GM19467 (cell line): ENCODE measurements around the gene MED27.
"Not testable (repeated sequence)": the region's sequence is repeated elsewhere in the genome, so short reads cannot be mapped to it uniquely, and the experiment has no call there.

ENCODE experiments used
- ATAC-seq: cut with Tn5 transposase; IDR thresholded peaks from one replicate; pipeline ENCODE4 v1.9.1; 2021; ENCODE audit warnings: mild to moderate bottlenecking, moderate library complexity; ENCODE audit not compliant: unreplicated experiment

Gene MED27

DNA sequence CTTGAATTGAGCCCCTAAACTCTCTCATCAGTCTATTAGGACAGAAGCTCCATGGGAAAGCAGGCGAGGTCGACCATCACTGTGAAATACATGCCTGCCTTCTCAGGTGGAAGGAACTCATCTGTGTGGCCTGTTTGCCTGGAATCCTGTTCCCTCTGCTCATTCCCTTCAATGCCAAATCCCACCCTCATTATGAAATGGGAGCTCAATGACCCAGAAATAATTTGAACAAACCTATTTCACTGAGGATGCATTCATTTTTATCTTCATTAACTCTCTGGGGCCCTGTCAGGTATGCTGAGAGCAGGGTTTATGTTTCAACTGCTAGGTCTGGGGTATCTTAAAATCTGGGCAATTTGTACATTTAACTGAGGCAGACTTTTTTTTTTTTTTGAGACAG lies 142.2 kb downstream of the MED27 start:
- ATAC-seq, result no peak

DNA sequence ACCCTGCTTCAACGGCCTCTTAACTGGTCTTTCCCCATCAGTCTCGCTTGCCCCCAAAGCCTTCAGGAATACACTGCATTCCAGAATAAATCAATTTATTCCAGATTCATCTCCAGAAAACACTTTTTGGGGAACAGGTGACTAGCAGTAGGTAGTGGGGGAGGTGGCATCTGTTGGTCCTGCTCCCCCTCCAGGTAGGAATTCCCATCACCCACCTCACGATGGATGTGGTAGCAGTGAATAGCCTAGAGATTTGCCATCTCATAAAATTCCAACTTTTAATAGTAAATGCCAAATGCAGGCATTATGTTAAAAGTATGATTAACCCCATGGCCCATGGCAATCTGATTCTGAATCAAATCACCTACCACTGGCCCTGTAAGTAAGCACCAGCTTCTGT lies 142.7 kb downstream of the MED27 start:
- no peak for ATAC-seq

DNA sequence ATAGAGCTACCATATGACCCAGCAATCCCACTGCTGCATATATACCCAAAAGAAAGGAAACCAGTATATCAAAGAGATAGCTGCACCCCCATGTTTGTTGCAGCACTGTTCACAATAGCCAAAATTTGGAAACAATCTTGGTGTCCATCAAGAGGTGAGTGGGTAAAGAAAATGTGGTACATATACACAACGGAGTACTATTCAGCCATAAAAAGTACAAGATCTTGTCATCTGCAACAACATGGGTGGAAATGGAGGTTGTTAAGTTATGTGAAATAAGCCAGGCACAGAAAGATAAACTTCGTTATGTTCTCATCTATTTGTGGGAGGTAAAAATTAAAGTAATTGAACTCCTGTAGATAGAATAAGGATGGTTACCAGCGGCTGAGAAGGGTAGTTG lies 145.0 kb downstream of the MED27 start:
- ATAC-seq, result no peak

DNA sequence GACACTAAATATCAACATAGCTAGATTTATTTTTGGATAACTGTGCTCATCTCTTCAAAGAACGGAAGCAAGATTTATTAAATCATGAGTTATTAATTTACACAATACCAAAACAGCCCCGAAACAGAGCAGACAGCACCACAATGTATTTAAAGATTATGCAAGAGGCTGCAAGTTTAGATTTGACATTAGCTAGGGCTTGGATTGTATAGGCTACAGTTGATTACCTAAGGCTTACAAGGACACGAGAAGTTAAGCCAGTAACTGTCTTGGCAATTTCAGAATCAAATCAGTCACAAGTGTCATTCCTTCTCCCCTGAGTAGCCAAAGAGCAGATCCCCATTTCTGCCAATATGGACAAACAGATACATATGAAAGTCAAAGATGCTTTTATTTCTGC lies 152.6 kb downstream of the MED27 start:
- ATAC-seq, result no peak

DNA sequence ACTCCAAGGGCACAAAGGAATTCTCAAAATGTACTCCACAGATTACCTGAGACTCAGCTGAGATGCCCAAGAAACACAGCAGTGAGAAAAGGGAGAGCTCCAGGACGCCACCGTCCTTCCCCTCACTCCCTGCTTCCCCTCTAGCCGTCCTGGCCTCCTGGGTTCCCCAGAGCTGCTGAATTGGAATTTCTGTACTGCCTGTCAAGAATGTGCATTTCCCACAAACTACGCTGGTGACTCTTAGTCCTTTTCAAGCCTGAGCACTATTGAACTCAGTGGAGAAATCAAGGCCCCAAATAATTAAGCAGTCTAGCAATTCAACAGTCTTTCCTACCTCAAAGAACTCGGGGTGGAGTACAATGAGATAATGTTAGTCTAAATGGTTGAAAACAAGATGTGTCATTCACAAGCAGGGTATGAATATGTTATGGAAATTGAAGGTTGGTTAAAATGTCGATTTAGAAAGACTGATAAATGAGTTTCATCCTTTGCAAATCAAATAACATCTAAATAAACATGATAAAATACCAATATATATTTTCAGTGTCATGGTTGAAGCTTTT lies 153.2 kb downstream of the MED27 start:
- ATAC-seq, result no peak

DNA sequence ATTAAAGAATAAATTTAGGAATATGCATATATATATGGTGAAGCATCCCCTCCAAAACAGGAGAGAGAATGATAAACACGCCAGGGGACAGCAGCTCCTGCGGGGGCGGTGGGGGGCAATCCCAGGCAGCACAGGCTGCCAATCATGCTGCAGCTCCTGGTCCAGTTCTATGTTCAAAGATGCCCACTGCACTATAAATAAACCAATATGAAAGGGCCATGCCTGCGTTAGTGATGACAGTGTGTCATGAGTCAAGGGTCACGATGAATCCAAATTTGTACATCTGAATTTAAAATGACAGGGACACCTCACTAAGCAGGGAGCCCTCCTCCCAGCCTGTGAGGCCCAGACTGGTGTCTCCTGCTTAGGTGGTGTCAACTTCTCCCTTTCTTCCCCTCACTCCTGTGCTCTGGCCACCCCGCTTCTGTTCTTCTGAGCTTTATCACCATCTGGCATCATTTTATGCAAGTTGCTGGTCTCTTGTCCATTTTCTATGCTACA lies 153.9 kb downstream of the MED27 start:
- ATAC-seq, result no peak

DNA sequence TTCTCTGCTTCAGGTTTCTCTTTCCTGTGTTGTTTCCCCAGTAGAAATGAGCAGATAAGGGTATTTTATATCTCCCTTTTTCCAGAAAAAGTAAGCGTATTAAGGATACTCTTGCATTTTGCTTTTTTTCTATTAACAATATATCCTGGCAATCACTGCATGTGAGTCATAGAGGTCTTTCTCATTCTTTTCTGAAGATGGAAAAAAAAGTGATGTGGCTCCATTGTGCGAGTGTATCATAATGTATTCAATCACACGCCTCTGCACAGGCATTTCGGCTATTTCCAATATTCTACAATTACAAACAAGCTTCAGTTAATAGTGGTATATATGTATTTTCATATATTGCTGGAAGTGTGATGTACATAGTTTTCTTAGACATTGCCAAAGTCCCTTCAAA lies 155.9 kb downstream of the MED27 start:
- ATAC-seq, result no peak

DNA sequence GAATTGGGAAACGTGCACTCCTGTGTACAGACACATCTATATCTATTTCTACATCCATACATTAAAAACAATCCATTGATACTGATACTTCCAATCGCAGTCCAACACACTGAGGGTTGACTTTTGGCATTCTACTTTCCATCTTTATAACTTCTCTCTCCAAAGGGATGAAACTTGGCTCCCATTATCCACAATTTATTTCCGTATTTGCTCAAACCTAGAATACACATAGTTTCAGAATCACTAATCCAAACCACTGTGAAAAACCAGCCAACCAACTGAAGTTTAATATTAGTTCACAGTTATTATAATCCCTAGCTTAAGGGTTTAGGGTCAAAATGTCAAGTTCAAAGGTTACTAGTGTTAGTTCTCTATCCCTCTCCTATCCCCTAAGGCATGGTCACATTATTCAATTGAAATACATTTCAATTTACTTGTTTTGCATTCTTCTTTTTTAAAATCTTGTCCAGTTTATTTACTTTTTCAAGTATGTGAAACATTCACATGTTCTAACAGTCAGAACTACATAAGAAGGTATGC lies 156.5 kb downstream of the MED27 start:
- no peak for ATAC-seq

DNA sequence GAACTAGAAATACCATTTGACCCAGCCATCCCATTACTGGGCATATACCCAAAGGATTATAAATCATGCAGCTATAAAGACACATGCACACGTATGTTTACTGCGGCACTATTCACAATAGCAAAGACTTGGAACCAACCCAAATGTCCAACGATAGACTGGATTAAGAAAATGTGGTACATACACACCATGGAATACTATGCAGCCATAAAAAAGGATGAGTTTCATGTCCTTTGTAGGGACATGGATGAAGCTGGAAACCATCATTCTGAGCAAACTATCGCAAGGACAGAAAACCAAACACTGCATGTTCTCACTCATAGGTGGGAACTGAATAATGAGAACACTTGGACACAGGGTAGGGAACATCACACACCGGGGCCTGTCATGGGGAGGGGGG lies 158.0 kb downstream of the MED27 start:
- ATAC-seq, result not testable (repeated sequence)

DNA sequence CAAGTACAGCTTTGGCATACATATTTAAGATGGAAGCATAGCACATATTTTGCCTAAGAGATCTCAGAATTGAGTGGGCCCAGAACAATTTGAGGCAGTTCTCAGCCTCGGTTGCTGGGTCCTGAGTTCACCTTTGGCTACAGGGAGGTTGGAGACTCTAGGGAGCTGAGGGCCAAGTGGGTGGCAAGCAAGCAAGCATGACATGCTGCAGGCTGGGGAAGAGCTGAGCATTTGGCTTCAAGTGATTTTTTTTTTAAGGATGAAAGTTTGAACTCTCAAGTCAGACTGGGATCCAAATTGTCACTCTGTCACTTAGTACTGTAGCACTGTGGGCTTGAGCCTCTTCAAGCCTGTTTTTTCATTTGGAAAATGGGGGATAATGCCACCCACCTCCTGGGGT lies 160.5 kb downstream of the MED27 start:
- ATAC-seq, result no peak

DNA sequence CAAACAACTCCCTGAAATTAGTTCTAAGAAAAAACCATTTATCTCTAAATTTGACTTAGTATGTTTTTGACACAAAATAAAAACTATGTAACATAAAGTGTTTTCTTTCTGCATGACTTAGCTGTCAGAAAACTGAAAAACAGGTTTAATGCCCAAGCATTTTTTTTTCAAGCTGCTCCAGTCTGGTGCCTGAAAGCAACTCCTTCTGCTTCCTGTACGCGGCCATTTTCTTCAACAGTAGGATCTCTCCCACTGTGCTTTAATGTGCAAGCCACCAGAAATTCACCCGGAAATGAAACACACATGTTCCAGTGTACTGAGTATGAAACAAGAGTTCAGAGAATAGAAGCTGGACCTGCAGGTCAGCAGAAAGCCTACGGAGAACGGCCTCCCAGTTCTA lies 161.2 kb downstream of the MED27 start:
- ATAC-seq, result no peak

DNA sequence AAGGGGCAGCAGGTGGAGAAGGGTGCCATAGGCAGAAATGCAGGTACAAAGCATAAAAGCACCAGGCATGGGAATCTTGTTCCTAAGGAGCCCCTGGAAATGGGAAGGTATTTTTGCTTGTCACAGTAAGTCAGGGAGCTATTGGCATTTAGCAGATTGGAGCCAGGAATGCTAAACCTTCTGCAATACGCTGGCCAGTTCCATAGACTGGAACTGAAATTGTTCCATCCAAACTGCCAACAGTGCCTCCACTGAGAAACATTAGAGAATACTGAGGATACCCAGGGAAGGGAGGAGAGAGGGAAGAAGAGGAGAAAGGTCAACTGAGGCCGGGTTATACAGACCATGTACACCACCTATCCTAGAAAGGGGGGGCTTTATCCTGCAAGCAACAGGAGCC lies 162.7 kb downstream of the MED27 start:
- ATAC-seq, result no peak

DNA sequence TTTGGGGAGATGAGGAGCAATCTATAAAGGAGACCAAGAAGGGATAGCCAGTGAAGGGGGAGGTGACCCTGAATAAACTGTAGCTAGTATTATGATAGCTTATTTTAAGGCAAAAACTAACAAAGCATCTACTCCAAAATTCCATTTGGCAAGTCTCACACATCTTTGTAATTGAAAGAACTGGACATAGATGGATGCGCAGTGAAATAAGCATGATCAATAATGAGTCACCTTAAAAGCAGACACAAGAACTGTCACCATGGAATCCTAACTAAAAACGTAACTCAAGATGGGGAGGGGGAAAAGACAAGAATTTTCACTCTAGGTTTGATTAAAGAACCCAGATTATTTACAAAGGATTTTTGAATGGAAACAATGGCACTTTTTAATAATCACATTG lies 164.5 kb downstream of the MED27 start:
- no peak for ATAC-seq

DNA sequence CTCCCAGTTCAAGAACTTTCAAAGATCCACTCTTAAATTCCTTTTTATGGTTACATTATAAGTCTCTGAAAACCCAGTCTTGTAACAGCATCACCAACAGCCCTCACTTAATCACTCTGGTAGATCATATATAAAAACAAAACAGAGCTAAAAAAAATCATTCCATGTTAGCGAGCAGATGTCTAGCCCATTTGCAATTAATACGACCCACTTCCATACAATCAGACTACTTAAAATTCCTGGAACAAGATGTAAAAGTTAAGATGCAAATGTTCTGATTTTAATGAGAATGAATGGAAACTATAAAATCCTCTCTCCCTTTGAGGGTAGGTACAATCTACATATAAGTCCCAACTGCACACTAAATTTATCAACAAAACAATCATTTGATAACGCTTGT lies 167.0 kb downstream of the MED27 start:
- no peak for ATAC-seq

DNA sequence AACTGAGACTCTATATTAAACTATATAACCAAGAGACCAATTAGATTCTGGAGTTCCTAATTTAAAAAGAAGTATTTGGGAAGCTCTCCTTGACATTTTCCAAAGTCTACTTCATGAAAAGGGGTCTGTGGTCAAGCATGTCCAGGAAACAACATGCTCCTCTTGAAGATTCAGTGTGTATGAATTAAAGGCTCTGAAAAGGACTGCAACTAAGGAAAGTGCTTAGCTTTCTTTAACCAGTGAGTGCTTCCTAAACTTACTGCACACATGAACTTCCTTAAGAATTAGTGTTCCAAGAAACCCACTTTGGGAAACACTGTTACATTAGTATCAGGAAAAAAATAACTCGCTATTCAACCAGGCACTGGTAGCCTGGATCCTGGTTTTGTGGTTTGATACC lies 167.6 kb downstream of the MED27 start:
- no peak for ATAC-seq

DNA sequence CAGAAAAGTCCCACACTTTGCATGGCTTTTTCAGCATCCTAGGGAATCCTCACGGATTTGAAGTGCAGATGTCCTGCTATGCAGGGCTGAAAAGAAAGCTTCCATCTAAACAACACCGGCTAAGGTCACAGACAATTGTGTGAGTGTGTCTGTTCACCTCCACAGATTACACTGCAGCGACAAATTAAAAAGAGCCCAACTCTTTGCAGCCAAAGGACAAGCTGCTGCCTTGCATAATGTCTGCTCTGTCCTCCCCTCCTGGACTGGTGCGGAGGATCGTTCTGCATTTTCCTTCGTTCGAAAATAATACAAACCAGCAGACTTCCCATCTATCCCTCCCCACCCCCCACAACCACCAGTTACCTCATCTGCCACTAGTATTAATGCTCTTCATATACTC lies 169.1 kb downstream of the MED27 start:
- ATAC-seq, result no peak

DNA sequence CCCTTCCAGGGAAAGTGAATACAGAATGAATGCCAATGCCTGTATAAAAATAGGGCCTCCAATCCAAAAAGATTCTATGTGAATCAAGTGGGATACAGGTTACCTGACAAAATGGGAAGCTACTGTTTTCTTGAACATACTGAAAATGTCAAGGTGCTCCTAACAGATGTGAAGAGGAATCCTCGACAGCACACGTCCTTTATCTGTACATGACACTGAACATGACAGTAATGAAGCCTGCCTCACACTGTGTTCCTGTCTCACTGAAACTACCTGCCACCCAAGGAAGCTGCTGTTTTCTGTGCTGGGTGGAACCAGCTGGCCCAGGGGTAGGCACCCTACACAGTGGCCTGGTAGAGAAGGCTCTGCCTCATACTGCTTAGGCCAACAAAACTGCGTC lies 174.5 kb downstream of the MED27 start:
- ATAC-seq, result no peak

DNA sequence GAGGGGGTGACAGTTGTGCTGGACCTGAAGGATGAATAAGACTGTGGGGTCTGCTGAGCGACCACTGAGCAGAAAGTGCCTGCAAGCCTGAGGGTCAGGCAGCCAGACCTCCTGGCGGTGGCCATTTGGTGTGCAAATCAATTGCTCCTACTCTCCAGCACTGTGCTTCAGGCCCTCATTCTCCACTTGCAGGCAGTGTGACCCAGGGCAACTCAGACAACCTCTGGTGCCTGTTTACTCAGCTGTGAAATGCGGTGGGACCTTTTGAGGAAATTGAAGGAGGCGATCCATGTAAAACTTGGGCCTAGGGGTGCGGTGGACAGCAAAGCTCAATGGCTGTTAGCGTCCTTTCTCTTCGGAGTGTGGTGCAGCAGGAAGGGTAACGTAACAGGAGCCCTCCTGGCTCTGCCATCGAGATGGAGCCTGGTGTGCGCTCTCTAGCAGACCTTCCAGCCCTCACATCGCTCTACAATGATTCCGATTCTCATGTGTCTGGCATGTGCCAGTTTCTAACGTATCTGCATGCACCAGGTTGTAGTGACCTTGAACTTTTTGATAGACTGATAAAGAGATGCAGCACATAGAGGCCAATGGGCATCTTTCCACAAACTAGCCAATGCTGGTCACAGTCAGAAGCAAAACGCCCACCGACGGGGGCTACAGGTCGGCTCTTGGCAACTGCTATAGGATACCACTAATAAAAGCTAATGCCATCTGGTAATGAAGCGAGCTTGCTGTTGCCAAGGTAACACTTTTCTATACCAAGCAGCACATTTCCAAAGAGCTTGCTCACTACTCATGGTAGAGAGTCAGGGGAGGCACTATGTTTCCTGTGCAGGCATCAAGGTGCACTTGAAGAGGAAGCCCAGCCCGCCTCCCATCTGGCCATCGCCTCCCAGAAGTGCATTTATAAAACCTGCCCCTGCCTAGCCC lies 180.1 kb downstream of the MED27 start:
- no peak for ATAC-seq

DNA sequence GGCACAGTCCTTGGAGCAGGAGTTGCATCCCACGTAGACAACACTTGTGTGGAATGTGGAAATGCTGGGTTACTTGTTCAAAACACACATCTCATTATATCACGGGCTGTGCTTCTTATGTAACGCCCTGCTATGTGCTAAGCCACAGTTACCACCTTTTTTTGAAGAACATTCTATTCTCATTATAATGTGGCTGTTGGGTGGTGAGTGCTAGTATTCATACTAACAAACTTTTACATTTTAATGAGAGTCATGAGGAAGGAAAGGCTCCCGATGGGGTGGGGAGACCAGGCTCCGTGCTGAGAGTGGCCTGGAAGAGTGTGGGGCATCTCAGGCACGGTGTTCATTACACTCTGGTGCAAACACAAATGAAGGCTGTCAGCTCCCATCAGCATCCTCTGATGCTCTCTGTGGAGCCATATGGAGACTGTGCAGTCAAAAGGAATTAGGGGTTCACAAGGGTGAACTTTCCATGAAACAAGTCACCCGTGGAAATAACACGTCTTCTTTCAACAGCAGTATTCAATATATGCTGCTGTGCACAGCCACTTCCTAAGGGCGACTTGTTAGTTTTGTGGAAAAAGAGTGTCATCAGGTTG lies 186.7 kb downstream of the MED27 start:
- no peak for ATAC-seq

DNA sequence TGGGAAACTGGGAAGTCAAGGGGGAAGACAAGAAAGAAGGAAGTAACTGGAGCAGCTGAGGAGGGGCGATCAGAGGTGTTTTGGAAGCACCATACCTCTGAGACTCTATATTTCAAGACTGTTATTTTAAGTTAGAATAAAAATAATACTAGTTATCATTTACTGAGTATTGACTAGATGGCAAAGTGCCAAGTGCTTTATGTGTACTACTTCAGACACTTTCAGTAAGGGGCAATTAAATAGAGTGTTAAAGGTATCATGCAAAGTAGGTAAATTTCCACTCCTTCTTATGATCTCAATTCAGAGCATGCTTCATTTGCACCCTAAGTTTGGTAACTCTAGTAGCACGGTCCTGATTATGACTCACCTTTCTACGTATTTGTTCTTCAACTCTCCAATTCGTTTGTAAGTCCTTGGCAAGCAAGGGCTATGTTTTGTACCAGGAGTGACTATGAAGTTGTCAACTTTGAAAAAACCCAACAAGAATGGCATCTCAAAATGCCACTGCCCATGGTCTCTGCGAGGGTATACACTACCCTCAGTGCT lies 187.4 kb downstream of the MED27 start:
- ATAC-seq, result no peak

DNA sequence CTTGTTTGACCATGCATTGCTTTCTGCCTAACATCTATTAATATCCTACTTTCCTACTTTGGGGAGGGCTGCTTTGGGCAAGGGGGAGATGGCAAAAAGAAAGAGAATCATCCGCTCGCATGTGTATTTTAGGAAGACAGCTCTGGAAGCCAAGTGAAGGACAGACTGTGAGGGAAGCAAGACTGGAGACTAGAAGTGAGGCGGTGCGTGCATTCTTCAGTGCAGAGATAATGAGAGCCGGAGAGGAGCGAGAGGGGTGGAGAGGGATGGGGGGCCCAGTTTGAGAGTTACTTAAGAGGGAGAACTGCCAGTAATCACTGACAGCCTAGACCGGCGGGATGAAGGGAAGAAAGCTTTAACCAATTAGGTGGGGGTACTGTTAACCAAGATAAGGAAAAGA lies 188.1 kb downstream of the MED27 start:
- no peak for ATAC-seq
